LHCN-M2 (cell line): Measurements from ENCODE around the gene GADD45B. TPM values are rescaled to one million over a fixed set of nuclear protein-coding genes. Genes with fewer than 3 reads are reported as not detected.
A peak's percentile ranks its signal among the peaks of the same experiment; 100 is the strongest.
"Not testable (repeated sequence)": the region's sequence is repeated elsewhere in the genome, so short reads cannot be mapped to it uniquely, and the experiment has no call there.

Source experiments
- DNase-seq: peaks from one replicate; pipeline ENCODE4 v3.0.0-alpha.2; 2012; ENCODE audit warnings: low read depth
- total RNA-seq: library from RNA; depleted of rRNA; stranded (reverse); fragments of >200 nt; gene quantifications from 2 replicates; pipeline ENCODE4 v1.2.3, GENCODE V29; 2014

GADD45B gene
- total RNA-seq, 1 experiment from 2014 or later = 42.6 TPM

DNA sequence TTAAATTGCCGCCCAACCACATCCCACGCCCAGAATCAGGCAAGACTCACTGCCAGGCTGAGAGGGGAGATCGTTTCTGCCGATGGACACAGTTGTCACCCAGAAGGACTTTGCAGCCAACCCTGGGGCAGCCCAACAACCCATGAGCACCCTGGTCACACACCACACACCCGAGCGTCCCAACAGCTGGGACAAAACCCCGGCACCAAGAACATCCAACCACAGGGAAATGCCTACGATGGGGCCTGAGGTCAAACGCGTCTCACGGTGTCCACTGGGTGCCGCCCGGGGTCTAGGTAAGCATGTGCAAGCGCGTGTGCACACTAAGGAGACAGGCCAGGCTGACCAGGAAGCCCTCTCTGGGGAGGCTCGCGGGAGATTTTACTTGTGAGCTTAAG, 32.1 kb upstream of the GADD45B start:
- no peak for DNase-seq

DNA sequence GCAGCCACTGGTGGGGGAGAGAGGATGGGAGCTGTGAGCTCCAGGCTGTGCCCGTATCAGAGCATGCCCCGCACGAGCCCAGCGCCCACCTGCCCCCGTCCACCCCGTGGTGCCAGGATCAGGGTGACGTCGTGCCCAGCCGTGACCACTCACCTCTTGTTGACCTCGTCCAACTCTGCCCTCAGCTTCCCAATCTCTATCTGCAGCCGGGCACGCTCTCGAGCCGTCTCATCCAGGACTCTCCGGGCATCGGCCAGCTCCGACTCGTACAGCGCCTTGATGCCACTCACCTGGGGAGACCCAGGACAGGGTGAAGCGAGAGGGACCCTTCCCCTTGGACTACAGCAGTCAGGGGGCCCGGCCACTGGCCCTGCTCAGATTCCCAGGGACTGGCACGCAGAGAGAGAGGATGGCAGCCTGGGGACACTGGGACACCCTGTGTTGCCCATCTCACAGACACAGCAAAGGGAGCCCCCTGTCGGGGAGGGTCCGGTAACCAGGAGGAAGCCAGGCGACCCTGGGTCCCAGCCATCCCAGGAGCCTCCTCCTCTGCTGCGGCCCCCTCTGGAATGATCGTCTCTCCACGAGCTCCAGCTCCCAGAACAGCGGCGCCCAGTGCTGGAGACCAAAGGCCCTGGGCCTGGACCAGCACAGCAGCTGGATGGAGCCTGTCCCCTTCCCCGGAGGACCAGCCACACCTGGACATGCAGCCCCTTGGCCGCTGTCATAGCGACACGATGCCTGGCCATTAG, 31.5 kb upstream of the GADD45B start:
- no peak for DNase-seq

DNA sequence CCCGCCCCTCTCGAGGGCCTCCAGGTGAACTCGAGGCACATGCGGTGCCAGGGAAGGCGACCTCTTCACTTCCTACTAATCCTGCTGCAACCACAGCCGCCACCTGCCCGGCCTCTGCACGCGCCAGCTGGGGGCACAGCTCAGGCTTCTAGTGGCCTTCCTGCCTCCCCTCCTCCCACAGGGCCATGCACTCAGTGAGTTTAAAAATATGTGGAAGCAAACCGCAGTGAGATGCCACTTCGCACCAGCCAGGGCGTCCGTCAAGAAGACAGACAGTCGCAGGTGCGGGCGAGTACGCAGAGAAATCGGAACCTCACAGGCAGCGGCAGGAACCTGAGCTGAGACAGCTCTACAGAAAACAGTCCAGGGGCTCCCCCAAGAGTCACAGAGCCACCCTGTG, 29.5 kb upstream of the GADD45B start:
- peak; percentile 99 for DNase-seq

DNA sequence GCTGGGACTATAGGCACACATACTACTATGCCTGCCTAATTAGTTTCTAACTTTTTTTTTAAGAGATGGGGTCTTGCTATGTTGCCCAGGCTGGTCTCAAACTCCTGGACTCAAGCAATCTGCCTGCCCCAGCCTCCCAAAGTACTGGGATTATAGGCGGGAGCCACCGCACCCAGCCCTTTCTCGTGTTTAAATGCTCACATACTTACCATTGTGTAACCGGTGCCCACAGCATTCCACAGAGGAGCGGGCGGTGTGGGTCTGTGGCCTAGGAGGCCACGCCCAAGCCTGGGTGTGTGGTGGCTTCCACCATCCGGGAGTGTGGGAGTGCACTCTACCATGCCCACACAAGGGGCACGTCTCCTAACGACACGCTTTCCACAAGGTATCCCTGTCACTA, 26.9 kb upstream of the GADD45B start:
- DNase-seq = peak; percentile 48

DNA sequence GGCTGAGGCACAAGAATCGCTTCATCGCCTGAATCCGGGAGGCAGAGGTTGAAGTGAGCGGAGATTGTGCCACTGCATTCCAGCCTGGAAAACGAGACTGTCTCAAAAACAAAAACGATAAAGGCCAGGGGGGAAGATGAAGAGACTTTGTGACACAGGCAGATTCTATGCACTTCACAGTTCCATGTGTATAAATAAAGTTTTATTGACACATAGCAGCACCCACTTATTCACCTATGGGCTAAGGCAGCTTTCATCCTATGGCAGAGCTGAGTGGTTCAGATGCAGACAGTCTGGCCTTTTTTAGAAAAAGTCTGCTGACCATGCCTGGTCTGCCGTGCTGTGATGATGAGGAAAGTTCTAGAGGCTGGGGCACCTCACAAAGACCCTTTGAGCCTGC, 24.8 kb upstream of the GADD45B start:
- no peak for DNase-seq

DNA sequence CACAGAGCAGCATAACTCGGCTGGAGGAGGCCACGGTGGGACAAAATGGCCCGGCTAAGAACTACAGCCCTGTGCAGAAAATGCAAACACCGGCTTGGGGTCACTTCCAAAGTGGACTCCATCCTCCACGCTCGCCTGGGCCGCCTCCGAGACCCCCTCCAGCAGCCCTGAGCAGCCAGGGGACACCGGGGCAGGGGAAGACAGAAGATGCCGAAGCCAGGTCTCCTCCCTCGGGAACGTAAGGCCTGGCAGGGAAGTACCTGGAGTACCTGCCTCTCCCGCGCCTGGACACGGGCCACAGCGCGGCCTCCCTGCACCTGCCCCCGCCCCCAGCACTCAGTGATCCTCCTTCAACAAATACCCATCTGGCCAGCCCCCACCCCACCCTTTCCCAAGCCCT, 24.2 kb upstream of the GADD45B start:
- no peak for DNase-seq

DNA sequence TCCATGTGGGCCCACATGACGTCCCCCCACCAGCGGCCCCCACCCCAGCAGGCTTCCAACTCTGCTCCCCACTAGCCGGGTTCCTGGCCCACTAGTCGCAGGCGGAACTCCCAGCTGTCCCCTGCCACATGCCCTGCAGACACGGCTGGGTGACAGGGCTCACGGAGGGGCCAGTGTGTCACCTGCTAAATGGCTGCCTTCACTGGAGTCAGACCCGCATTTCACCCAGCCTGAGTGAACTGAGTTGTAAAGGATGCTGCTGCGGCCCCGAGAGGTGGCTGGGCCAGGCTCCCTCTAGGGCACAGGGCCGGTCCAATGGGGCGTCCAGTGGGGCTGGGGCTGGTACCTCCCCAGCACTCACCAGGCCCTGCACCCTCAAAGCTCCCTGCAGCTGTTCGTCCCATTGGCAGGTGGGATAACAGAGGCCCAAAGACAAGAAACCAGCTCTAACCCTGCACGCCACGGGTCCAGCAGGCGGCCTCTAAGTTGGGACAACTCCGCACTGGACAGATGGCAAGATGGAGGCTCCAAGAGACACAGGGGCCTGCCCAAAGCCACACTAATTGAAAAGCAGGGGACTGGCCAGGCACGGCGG, 22.4 kb upstream of the GADD45B start:
- no peak for DNase-seq

DNA sequence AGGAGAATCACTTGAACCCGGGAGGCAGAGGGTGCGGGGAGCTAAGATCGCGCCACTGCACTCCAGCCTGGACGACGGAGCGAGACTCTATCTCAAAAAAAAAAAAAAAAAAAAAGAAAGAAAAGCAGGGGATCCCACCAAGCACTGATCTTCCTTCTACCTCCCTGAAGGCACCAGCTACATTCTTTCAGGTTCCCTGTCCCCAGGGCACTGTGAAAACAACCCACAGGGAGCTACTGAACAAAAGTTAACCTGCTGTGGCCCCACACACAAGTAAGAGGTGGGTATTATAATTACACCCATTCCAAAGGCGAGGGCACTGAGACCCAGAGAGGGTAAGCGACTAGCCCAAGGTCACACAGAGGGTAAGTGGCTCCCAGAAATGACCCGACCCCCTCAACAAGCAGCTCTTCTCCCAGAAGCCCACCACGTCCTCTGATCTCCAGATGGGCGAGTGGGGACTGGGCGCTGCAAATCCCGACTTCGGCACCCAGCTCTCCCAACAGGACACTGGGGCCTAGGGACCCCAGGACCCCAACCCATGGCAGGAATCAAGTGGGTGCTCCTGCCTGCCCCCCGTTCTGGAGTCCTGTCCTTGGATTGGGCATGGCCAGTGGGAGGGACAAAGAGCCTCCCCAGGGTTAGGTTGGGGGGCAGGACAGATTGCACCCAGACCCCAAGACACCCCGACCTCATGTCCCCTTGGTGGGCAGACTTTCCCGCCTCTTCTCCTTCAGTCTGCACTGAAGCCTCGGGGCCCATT, 21.5 kb upstream of the GADD45B start:
- DNase-seq = no peak

DNA sequence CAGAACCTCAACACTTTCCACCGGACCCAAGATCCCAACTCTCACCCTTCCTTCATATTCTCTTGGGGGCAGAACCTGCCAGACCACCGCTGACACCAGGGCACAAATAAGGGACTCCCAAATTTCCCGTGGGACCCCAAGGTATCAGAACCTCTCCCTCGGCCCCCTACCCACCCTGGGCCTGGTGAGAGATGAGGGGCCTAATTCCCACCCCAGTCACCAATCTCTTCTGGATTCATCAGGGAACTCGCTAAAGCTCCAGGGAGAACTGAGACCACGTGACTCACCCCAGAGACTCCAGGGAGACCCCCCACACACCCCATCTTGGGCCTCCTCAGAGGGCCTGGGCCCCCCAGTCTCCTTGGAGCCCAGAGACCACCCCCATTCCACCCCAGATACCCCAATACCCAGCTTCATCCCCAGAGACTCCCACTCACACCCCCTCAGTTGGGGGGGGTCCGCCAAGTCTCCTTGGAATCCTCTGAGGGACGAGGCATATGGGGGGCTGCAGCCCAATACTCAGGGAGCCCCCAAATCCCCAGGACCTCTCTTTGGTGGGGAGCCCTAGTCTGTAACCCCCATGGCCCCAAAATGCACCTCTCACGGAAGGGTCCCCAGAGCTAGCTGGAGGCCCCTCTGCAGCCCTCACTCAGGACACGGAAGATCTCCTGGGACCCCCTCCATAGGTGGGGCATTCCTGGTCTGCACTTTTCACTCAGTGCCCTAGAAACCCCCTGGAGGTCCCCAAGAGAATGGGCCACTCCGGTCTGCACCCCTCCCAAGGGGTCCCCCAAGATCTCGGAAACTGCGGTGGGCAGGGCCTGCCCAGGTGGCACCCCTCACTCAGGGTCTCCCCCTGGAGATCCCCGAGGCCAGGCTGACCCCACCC, 20.7 kb upstream of the GADD45B start:
- no peak for DNase-seq

DNA sequence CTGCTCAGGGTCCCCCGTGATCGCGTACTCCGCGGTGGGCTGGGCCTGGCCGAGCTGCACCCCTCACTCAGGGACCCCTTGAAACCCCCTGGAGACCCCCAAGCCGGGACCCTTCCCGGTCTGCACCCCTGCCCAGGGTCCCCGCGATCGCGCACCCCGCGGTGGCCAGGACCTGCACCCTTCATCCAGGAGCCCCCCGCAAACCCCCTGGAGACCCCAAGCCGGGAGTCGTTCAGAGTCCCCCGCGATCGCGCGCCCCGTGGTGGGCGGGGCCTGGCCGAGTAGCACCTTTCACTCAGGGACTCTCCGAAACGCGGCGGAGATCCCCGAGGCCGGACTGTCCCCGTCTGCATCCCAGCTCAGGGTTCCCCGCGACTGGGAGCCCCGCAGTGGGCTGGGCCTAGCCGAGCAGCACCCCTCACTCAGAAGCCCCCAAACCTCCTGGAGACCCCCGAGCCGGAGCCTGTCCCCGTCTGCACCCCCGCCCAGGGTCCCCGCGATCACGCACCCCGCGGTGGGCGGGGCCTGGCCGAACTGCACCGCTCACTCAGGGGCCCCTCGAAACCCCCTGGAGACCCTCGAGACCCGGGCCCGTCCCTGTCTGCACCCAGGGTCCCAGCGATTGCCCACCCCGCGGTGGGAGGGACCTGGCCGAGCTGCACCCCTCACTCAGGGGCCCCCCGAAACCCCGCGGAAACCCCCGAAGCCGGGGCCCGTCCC, 19.9 kb upstream of the GADD45B start:
- no peak for DNase-seq

DNA sequence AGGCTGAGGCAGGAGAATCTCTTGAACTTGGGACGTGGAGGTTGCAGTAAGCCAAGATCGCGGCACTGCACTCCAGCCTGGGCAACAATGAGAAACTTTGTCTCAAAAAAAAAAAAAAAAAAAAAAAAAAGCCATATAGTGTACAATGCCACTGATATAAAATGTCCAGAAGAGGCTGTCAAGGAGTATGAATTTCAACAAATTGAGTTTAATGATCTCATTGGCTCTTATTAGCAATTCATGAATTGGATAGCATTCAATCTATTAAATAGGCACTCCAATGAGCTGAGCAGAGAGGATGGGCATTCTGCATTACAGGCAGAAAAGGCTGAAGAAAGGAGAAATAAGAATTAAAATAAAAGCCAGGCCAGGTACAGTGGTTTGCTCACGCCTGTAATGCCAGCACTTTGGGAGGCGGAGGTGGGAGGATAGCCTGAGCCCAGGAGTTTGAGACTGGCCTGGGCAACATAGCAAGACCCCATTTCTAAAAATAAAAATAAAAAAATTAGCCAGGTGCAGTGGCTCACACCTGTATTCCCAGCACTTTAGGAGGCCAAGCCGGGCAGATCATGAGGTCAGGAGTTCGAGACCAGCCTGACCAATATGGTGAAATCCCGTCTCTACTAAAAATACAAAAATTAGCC, 18.4 kb upstream of the GADD45B start:
- no peak for DNase-seq

DNA sequence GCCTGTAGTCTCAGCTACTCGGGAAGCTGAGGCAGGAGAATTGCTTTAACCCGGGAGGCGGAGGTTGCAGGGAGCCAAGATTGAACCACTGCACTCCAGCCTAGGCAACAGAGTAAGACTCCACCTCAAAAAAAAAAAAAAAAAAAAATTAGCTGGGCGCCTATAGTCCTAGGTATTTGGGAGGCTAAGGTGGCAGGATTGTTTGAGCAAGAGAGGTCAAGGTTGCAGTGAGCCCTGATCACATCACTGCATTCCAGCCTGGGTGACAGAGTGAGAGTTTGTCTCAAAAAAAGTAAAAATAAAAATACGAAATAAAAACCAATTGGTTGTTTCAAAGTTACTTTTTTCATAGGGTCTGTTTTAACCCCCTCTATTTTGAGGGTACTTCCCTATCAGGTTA, 17.9 kb upstream of the GADD45B start:
- no peak for DNase-seq

DNA sequence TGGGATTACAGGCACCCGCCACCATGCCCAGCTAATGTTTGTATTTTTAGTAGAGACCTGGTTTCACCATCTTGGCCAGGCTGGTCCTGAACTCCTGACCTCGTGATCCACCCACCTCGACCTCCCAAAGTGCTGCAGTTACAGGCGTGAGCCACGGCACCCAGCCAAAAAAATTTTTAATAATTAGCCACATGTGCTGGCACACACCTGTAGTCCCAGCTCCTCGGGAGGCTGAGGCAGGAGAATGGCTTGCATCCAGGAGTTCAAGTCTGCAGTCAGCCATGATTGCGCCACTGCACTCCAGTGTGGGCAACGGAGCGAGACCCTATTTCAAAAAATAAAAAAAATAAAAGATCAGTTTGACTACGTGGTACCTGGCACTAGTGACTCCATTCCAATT, 17.2 kb upstream of the GADD45B start:
- not testable (repeated sequence) for DNase-seq

DNA sequence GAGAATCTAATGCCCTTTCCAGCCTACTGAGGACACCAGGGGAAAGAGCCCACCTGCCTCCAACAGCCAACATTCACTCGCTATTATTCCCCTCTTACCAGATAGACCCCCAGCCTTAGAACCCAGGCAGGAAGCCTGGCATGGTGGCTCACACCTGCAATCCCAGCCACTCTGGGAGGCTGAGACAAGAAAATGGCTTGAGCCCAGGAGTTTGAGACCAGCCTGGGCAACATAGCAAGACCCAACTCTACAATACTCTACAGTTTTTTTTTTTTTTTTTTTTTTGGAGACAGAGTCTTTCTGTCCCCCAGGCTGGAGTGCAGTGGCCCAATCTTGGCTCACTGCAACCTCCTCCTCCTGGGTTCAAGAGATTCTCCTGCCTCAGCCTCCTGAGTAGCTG, 15.7 kb upstream of the GADD45B start:
- no peak for DNase-seq

DNA sequence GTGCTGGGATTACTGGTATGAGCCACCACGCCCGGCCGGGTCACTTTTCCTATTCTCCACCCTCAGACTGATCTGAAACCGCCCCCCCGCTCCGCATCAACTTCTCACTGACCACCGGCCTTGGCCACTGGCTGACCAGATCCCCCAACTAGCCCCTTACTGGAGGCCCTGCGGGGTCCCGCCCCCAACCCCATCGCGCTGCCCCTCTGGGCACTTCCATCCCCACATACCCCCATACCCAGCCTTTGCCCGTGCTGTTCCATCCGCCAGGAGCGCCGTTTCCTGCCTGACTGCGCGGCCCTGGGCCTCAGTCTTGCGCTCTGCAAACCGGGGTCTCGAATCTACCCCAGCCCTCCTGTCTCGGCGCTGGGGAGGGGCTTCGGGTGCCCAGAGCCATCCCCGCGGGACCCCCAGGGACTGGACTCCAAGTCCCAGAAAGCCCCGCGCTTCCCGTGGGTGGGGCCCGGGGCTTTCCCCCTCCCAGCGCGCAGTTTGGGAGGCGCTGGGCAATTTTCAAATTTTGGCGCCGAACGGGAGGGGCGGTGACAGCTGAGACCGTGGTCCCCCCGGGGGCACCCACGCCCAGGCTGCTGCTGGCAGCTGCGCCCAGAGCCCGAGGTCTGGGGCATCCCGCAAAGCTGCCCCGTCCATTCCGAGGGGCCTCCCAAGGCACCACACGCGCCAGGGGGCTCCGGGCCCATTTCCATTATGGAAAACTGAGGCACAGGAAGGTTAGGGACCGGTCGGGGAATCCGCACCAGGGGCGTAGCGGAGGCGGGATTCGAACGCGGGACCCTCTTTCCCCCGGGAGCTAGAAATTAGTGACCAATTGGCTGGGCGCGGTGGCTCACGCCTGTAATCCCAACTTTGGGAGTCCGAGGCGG, 13.9 kb upstream of the GADD45B start:
- peak; percentile 92 for DNase-seq

DNA sequence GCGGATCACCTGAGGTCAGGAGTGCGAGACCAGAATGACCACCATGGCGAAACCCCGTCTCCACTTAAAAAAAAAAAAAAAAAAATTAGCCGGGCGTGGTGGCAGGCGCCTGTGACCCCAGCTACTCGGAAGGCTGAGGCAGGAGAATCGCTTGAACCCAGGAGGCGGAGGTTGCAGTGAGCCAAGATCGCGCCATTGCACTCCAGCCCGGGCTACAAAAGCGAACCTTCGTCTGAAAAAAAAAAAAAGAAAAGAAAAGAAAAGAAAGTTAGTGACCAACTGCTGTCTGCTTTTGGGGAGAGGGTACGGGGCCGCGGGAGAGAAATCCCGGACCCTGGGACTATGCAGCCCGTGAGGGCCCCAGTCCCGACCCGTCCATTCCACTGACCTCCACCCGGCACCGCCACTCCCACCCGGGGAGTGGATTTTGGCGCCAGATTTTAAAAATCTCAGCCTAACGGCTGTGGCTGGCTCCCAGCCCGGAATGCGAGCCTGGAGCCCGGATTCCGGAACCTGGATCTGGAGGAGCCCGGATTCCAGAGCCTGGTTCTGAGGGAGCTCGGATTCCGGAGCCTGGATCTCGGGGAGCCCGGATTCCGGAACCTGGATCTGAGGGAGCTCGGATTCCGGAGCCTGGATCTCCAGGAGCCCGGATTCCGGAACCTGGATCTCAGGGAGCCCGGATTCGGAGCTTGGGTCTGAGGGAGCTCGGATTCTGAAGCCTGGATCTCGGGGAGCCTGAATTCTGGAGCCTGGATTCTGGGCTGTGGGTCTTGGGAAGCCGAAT, 13.1 kb upstream of the GADD45B start:
- DNase-seq = peak; percentile 99

DNA sequence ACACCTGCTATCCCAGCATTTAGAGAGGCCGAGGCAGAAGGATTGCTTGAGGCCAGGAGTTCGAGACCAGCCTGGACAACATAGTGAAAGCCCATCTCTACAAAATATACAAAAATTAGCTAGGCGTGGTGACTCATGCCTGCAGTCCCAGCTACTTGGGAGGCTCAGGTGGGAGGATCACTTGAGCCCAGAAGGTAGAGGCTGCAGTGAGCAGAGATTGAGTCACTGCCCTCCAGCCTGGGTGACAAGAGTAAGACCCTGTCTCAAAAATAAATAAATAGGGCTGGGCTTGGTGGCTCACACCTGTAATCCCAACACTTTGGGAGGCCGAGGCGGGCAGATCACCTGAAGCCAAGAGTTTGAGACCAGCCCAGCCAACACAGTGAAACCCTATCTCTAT, 12.2 kb upstream of the GADD45B start:
- not testable (repeated sequence) for DNase-seq

DNA sequence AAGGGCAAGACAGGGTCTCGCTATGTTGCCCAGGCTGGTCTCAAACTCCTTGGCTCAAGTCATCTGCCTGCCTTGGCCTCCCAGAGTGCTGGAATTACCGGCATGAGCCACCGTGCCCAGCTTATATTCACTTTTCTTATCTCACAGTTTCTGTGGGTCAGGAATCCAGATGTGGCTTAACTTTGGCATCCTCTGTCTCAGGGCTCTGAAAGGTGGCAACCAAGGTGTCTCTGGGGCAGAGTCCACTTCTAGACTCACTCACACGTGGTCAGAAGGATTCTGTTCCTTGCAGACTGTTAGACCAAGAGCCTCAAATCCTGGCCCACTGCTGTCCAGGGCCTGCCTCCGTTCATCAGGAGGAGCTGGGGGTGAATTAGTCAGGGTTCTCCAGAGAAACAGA, 11.5 kb upstream of the GADD45B start:
- no peak for DNase-seq

DNA sequence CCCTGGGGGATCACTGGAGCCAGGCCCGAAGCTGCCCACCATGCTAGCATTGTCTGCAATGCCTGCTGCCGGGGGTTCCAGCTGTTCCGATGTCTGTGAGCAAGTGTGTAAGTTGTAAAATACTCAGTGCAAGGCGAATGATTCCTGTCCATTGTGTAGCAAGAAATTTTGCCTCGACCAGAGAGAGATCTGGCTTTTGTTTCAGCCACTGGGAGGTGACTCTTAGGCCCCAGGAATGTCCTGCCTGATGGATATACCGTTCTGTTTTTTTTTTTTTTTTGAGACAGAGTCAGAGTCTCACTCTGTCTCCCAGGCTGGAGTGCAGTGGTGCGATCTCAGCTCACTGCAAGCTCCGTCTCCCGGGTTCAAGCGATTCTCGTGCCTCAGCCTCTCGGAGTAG, 7.3 kb upstream of the GADD45B start:
- DNase-seq = no peak
